Spleen (tissue), 11 donors: ENCODE results near the gene RSAD2. TPM values are rescaled to one million over a fixed set of nuclear protein-coding genes. Genes with fewer than 3 reads are reported as not detected.
"Not testable (repeated sequence)": the region's sequence is repeated elsewhere in the genome, so short reads cannot be mapped to it uniquely, and the experiment has no call there.

Experiments used
- DNase-seq: peaks from one replicate; pipeline ENCODE4 v3.0.0-alpha.2; 2020
- H3K27ac ChIP-seq, 8 donors: fragments of 200-600 bp; sonication (generic) in 7 of 8; 1 replicate in 4 of 8; 2 replicates in 4 of 8; pipeline versions ENCODE4 v1.5.0 to v1.8.0; 2016 to 2021; ENCODE audit warnings: inconsistent platforms in 4 of 8, mild to moderate bottlenecking in 4 of 8, moderate library complexity in 1 of 8
- H3K27me3 ChIP-seq, 7 donors: fragments of 200-600 bp; sonication (generic) in 6 of 7; replicated peaks in 1 of 7; 1 replicate in 4 of 7; 2 replicates in 3 of 7; pipeline versions ENCODE4 v1.5.0 to v1.8.0; 2016 to 2021; ENCODE audit warnings: inconsistent platforms in 3 of 7, mild to moderate bottlenecking in 1 of 7
- H3K36me3 ChIP-seq, 6 donors: fragments of 200-600 bp; sonication (generic) in 5 of 6; 1 replicate in 4 of 6; 2 replicates in 2 of 6; pipeline versions ENCODE4 v1.5.0 to v1.8.0; 2016 to 2021; ENCODE audit warnings: inconsistent platforms in 2 of 6
- H3K4me1 ChIP-seq, 6 donors: fragments of 200-600 bp; sonication (generic) in 5 of 6; 1 replicate in 3 of 6; 2 replicates in 3 of 6; pipeline versions ENCODE4 v1.5.0 to v1.8.0; 2016 to 2021; ENCODE audit warnings: inconsistent platforms in 3 of 6
- H3K4me3 ChIP-seq, 8 donors: fragments of 200-600 bp; sonication (generic) in 7 of 8; 1 replicate in 4 of 8; 2 replicates in 4 of 8; pipeline versions ENCODE4 v1.5.0 to v1.8.0; 2016 to 2021; ENCODE audit warnings: inconsistent platforms in 4 of 8, mild to moderate bottlenecking in 4 of 8, moderate library complexity in 2 of 8
- H3K9me3 ChIP-seq, 8 donors: fragments of 200-600 bp; sonication (generic) in 7 of 8; 1 replicate in 4 of 8; 2 replicates in 4 of 8; pipeline versions ENCODE4 v1.5.0 to v1.8.0; 2016 to 2021; ENCODE audit warnings: inconsistent platforms in 4 of 8
- POLR2A ChIP-seq, 3 donors: fragments of 450-650 bp; IDR thresholded peaks; one replicate each; pipeline ENCODE4 v1.5.1; 2017; ENCODE audit warnings: antibody characterized with exemption in 3 of 3, mild to moderate bottlenecking in 1 of 3
- POLR2AphosphoS5 ChIP-seq, 3 donors: sonication (generic); formaldehyde crosslinking; IDR thresholded peaks; one replicate each; pipeline ENCODE4 v1.5.1; 2017; ENCODE audit warnings: antibody characterized with exemption in 3 of 3
- WGBS, 5 donors: extraction: QIAGEN DNeasy Blood & Tissue Kit in 3 of 5; methylation state at CpG; one replicate each; pipeline versions ENCODE4 v1.1.5 to v1.1.7; 2013 to 2018; 5-methylcytosine and 5-hydroxymethylcytosine counted together
- intact Hi-C: fragments of 100-400 bp; cut with DNase I; formaldehyde crosslinking; loops from one replicate; pipeline ENCODE4 v1.15.0; 2023; ENCODE audit warnings: low total_unique reads
- polyA plus RNA-seq, 3 donors: library from polyadenylated mRNA; stranded (reverse); fragments of 200-250 nt; gene quantifications; one replicate each; pipeline ENCODE4 v1.2.1, GENCODE V29; 2013
- total RNA-seq, 7 donors: library from RNA; depleted of rRNA in 3 of 7; stranded (reverse); fragments of >200 nt in 3 of 7; fragmentation: NEBNext Ultra II Directional in 4 of 7; extraction: Animal tissue kit (Norgen Biotek cat#: 25700) in 4 of 7; gene quantifications; one replicate each; pipeline versions ENCODE4 v1.1.0 to v1.2.1, GENCODE V29; 2016 to 2021
- TF ChIP-seq, protein P1 (sequence below), 11 experiments: fragments of 200-600 bp in 7 of 11; fragments of 450-650 bp in 4 of 11; sonication (generic) in 4 of 11; IDR thresholded peaks in 8 of 11; conservative IDR thresholded peaks in 3 of 11; 1 replicate in 7 of 11; 2 replicates in 4 of 11; pipeline versions ENCODE4 v1.4.0 to v1.8.0; 2016 to 2021; ENCODE audit warnings: antibody characterized with exemption in 11 of 11, inconsistent platforms in 4 of 11, mild to moderate bottlenecking in 1 of 11
- donor health status: healthy with polysubstance abuse.
- donor health status: DM: no; HTN: no; CAD: no; lungs with moderate emphysema.
- donor health status: DM: no; HTN: no; CAD: no.
- donor health status: Bipolar disorder and iron deficiency.
- donor health status: healthy.
- donor health status: DM: no; HTN: no; CAD: no.
- donor health status: DM: yes; HTN: yes; CAD: no.

RSAD2 gene
- total and polyA plus RNA-seq, 10 donors = 2.1 to 18.6 (median 9.0) TPM

DNA sequence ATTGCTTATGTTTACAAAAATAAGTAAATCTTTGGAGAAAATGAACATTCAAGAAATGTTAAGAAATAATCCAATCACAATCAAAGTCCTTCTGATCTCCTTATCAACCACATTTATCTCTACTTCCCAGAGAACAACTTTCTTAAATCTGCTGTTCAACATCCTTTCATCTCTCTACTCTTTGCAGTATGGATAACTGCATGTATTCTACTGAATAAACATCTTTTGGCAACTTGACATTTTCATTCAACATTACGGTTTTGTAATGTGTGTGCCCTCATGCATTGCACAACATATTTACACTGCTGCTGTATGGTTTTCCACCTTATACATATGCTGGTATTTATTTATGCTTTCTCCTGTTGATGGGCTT is 21.0 kb upstream of the RSAD2 start:
- TF ChIP-seq POLR2AphosphoS5 (IDR thresholded peaks at IDR 0.05) = no peak
- TF ChIP-seq, protein P1, sequence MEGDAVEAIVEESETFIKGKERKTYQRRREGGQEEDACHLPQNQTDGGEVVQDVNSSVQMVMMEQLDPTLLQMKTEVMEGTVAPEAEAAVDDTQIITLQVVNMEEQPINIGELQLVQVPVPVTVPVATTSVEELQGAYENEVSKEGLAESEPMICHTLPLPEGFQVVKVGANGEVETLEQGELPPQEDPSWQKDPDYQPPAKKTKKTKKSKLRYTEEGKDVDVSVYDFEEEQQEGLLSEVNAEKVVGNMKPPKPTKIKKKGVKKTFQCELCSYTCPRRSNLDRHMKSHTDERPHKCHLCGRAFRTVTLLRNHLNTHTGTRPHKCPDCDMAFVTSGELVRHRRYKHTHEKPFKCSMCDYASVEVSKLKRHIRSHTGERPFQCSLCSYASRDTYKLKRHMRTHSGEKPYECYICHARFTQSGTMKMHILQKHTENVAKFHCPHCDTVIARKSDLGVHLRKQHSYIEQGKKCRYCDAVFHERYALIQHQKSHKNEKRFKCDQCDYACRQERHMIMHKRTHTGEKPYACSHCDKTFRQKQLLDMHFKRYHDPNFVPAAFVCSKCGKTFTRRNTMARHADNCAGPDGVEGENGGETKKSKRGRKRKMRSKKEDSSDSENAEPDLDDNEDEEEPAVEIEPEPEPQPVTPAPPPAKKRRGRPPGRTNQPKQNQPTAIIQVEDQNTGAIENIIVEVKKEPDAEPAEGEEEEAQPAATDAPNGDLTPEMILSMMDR (IDR thresholded peaks at IDR 0.05 in 8 of 11, conservative IDR thresholded peaks at IDR 0.05 in 3 of 11) = no peak
- TF ChIP-seq POLR2A (IDR thresholded peaks at IDR 0.05) = no peak
- peaks cover 5 to 100% (median 49%) of the 10 kb centered on the region in 6 donors for H3K36me3 ChIP-seq
- H3K27me3 ChIP-seq = no peaks in the 10 kb centered on the region
- intact Hi-C loops = no loop called here
- no peak for DNase-seq
- no peak overlapping the region for H3K4me3 ChIP-seq
- H3K4me1 ChIP-seq = no peaks in the 10 kb centered on the region
- H3K27ac ChIP-seq = no peak overlapping the region
- H3K9me3 ChIP-seq = peaks cover 0 to 45% (median 29%) of the 10 kb centered on the region in 8 donors
- WGBS, 5 donors = 56 to 81% (median 65%) methylated on average over 1 of the region's 1 CpG

DNA sequence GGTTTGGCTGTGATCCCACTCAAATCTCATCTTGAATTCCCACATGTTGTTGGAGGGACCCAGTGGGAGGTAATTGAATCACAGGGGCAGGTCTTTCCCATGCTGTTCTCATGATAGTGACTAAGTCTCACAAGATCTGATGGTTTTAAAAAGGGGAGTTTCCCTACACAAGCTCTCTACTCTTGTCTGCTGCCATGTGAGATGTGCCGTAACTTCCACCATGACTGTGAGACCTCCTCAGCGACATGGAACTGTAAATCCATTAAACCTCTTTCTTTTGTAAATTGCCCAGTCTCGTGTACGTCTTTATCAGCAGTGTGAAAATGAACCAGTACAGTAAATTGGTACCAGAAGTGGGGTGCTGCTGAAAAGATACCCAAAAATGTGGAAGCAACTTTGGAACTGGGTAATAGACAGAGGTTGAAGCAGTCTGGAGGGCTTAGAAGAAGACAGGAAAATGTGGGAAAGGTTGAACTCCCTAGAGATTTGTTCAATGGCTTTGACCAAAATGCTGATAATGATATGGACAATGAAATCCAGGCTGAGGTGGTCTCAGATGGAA is 19.0 kb upstream of the RSAD2 start:
- Histone ChIP-seq H3K36me3 (peaks cover 5 to 99% (median 39%) of the 10 kb centered on the region in 6 donors), H3K9me3 (peaks cover 0 to 36% (median 29%) of the 10 kb centered on the region in 8 donors)
- DNase-seq, H3K4me1 ChIP-seq, H3K4me3 ChIP-seq, H3K27ac ChIP-seq, intact Hi-C loops, H3K27me3 ChIP-seq: not testable (repeated sequence)
- 89 to 97% (median 95%) methylated on average over 4 of the region's 4 CpGs for WGBS, 5 donors

DNA sequence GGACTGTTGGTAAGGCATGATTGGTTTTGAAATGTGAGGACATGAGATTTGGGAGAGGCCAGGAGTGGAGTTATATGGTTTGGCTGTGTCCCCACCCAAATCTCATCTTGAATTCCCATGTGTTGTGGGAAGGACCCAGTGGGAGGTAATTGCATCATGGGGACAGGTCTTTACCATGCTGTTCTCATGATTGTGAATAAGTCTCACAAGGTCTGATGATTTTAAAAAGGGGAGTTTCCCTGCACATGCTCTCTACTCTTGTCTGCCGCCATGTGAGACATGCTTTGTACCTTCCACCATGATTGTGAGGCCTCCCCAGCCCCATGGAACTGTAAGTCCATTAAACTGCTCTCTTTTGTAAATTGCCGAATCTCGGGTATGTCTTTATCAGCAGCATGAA is 17.3 kb upstream of the RSAD2 start:
- H3K4me1 ChIP-seq = peaks cover 0 to 18% (median 14%) of the 10 kb centered on the region in 6 donors
- no peak overlapping the region for H3K4me3 ChIP-seq
- WGBS, 5 donors = 96 to 99% (median 96%) methylated on average over 3 of the region's 3 CpGs
- no peaks in the 10 kb centered on the region for H3K27me3 ChIP-seq
- peaks cover 5 to 82% (median 37%) of the 10 kb centered on the region in 6 donors for H3K36me3 ChIP-seq
- peaks cover 0 to 36% (median 29%) of the 10 kb centered on the region in 8 donors for H3K9me3 ChIP-seq
- no peak overlapping the region for H3K27ac ChIP-seq
- intact Hi-C loops = no loop called here
- TF ChIP-seq, protein P1 (IDR thresholded peaks at IDR 0.05 in 8 of 11, conservative IDR thresholded peaks at IDR 0.05 in 3 of 11) = no peak
- TF ChIP-seq POLR2AphosphoS5 (IDR thresholded peaks at IDR 0.05) (no peak), POLR2A (IDR thresholded peaks at IDR 0.05) (no peak)
- DNase-seq = no peak

DNA sequence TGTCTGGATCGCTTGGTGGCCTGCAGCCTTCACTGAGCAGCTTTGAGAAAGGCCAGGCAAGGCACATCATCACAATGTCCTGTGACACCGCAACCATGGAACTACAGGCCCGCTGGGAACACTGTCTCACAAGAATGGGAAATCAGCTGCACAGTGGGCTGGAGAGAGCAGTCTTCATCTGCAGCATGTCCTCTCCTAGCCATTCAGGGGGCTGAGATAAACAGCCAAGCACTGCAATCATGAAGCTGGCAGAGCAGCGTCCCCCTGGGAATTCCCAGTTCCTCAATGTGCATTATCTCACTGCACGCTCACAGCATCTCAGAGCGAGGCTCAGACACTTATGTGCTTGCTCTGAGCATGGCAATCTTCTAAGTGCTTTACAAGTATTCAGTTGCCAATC is 13.8 kb upstream of the RSAD2 start:
- no peak for DNase-seq

More for the DNA sequence above, 13.8 kb upstream of the RSAD2 start:
- Histone ChIP-seq H3K27ac (peak overlapping the region in 3 of 8 donors; percentile 87 to 94 (median 92)), H3K4me1 (peaks cover 9 to 37% (median 28%) of the 10 kb centered on the region in 6 donors), H3K4me3 (peak overlapping the region in 2 of 8 donors; percentile 91 to 93), H3K27me3 (no peaks in the 10 kb centered on the region), H3K36me3 (peaks cover 5 to 47% (median 27%) of the 10 kb centered on the region in 6 donors), H3K9me3 (peaks cover 0 to 28% (median 20%) of the 10 kb centered on the region in 8 donors)
- intact Hi-C loops = no loop called here
- TF ChIP-seq, protein P1 (IDR thresholded peaks at IDR 0.05 in 8 of 11, conservative IDR thresholded peaks at IDR 0.05 in 3 of 11) = no peak
- TF ChIP-seq POLR2AphosphoS5 (IDR thresholded peaks at IDR 0.05) = no peak
- TF ChIP-seq POLR2A (IDR thresholded peaks at IDR 0.05) = no peak
- WGBS, 5 donors = 68 to 79% (median 73%) methylated on average over 4 to 6 of the region's 6 CpGs
